Neuronal stem cell (in vitro differentiated cells): ENCODE data around the gene LPP.

ENCODE experiments used
- DNase-seq: peaks from one replicate; pipeline ENCODE4 v3.0.0-alpha.2; 2013; ENCODE audit warnings: low spot score
- H2AFZ ChIP-seq: one replicate; pipeline ENCODE4 v1.6.1; 2013; ENCODE audit warnings: mild to moderate bottlenecking, low read length, inconsistent platforms
- H2AK5ac ChIP-seq: 2 replicates; pipeline ENCODE4 v1.6.1; 2013; ENCODE audit warnings: low read depth, mild to moderate bottlenecking, inconsistent platforms, low read length, moderate library complexity, mixed read lengths
- H2BK120ac ChIP-seq: 2 replicates; pipeline ENCODE4 v1.6.1; 2013; ENCODE audit warnings: low read depth, mild to moderate bottlenecking, inconsistent platforms, low read length, moderate library complexity, mixed read lengths
- H2BK12ac ChIP-seq: one replicate; pipeline ENCODE4 v1.6.1; 2013; ENCODE audit warnings: low read length, inconsistent platforms
- H2BK15ac ChIP-seq: 2 replicates; pipeline ENCODE4 v1.6.1; 2013; ENCODE audit warnings: mild to moderate bottlenecking, low read length, inconsistent platforms, mixed read lengths
- H2BK5ac ChIP-seq: one replicate; pipeline ENCODE4 v1.6.1; 2013; ENCODE audit warnings: inconsistent platforms, mild to moderate bottlenecking, low read length, moderate library complexity
- H3K14ac ChIP-seq: one replicate; pipeline ENCODE4 v1.6.1; 2013; ENCODE audit warnings: low read length, inconsistent platforms
- H3K18ac ChIP-seq: 2 replicates; pipeline ENCODE4 v1.6.1; 2013; ENCODE audit warnings: low read length, inconsistent platforms
- H3K23ac ChIP-seq: 2 replicates; pipeline ENCODE4 v1.6.1; 2013; ENCODE audit warnings: low read depth, mild to moderate bottlenecking, mixed read lengths, low read length, inconsistent platforms; ENCODE audit not compliant: poor library complexity
- H3K27ac ChIP-seq: replicated peaks from 3 replicates; pipeline ENCODE4 v1.5.1; 2013; ENCODE audit warnings: low read length, inconsistent platforms
- H3K27me3 ChIP-seq, 3 experiments: 2 replicates each; pipeline ENCODE4 v1.6.1; 2013; ENCODE audit warnings: low read length in 3 of 3, mild to moderate bottlenecking in 2 of 3, inconsistent platforms in 1 of 3, low read depth in 1 of 3, mixed read lengths in 1 of 3, moderate library complexity in 1 of 3; ENCODE audit not compliant: control insufficient read depth in 3 of 3, insufficient read depth in 3 of 3
- H3K36me3 ChIP-seq, 2 donors: replicated peaks in 1 of 2; 2 replicates each; pipeline ENCODE4 v1.6.1; 2013; ENCODE audit warnings: low read length in 2 of 2; ENCODE audit not compliant: control insufficient read depth in 2 of 2, insufficient read depth in 2 of 2
- H3K4ac ChIP-seq: 2 replicates; pipeline ENCODE4 v1.6.1; 2013; ENCODE audit warnings: inconsistent platforms, mild to moderate bottlenecking, low read length, moderate library complexity
- H3K4me1 ChIP-seq, 2 donors: 1 replicate in 1 of 2; 2 replicates in 1 of 2; pipeline ENCODE4 v1.6.1; 2013; ENCODE audit warnings: low read length in 2 of 2, low read depth in 1 of 2; ENCODE audit not compliant: control insufficient read depth in 2 of 2, insufficient read depth in 1 of 2
- H3K4me2 ChIP-seq: one replicate; pipeline ENCODE4 v1.6.1; 2013; ENCODE audit warnings: mild to moderate bottlenecking, low read length, inconsistent platforms; ENCODE audit not compliant: insufficient read depth, poor library complexity, severe bottlenecking
- H3K4me3 ChIP-seq, 2 donors: 2 replicates each; pipeline ENCODE4 v1.5.1; 2013; ENCODE audit warnings: low read length in 2 of 2, mild to moderate bottlenecking in 2 of 2, inconsistent platforms in 1 of 2, moderate library complexity in 1 of 2
- H3K79me1 ChIP-seq: one replicate; pipeline ENCODE4 v1.6.1; 2013; ENCODE audit warnings: low read depth, mild to moderate bottlenecking, inconsistent platforms, low read length, moderate library complexity
- H3K9ac ChIP-seq: one replicate; pipeline ENCODE4 v1.6.1; 2013; ENCODE audit warnings: mild to moderate bottlenecking, low read depth, low read length, inconsistent platforms; ENCODE audit not compliant: poor library complexity
- H3K9me3 ChIP-seq, 2 donors: replicated peaks in 1 of 2; 2 replicates each; pipeline versions ENCODE3 to v1.6.1; 2013; ENCODE audit warnings: low read length in 2 of 2, mild to moderate bottlenecking in 2 of 2, inconsistent platforms in 1 of 2, low read depth in 1 of 2, mixed read lengths in 1 of 2, moderate library complexity in 1 of 2; ENCODE audit not compliant: control insufficient read depth in 2 of 2, insufficient read depth in 1 of 2
- H4K8ac ChIP-seq: one replicate; pipeline ENCODE4 v1.6.1; 2013; ENCODE audit warnings: low read depth, mild to moderate bottlenecking, inconsistent platforms, low read length, moderate library complexity
- H4K91ac ChIP-seq: one replicate; pipeline ENCODE4 v1.6.1; 2013; ENCODE audit warnings: low read length, low read depth, mild to moderate bottlenecking, inconsistent platforms; ENCODE audit not compliant: poor library complexity
- WGBS, 2 donors: extraction: QIAGEN DNeasy Blood & Tissue Kit; methylation state at CpG; one replicate each; pipeline ENCODE4 v1.1.7; 2013; ENCODE audit warnings: missing lambda C conversion rate in 2 of 2, mixed read lengths in 1 of 2; ENCODE audit not compliant: insufficient read length in 2 of 2, insufficient replicate concordance in 1 of 2; ENCODE audit errors: extremely low coverage in 2 of 2; 5-methylcytosine and 5-hydroxymethylcytosine counted together

LPP gene

DNA sequence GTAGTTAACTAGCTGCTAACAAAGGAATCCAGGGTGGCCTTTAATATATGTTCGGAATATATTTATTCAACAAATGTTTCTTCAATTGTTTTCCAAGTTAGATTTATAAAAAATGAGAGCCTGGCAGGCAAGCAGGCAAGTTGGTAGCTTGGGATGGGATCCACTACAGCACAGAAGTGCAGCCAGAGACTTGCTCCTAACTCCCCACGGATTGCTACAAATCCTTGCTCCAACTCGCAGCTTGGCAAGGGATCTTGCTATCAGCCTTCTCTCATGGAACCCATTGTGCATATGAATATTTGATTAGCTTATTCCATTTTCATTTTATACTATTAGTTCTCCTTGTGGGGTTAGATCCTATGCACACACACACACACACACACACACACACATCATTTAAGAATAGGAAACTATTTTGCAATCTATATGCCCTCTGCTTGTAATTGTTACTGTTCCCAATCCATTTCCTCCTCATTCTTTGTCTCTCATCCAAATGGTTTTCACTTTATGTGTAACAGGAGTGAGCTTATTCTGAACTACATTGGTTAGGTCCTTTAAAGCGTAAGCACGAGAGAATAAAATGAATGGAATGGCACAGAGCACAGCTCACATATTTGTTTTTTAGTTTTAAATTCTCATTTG is 505.6 kb downstream of the LPP start:
- Histone ChIP-seq H4K8ac (no peak overlapping the region), H3K27ac (no peak overlapping the region), H2BK12ac (no peak overlapping the region), H3K14ac (no peak overlapping the region), H3K18ac (no peak overlapping the region), H2AFZ (no peak overlapping the region), H3K4me1 (no peaks in the 10 kb centered on the region), H3K4me2 (no peak overlapping the region), H2AK5ac (no peak overlapping the region), H2BK120ac (no peak overlapping the region), H3K9ac (no peak overlapping the region), H3K4ac (no peak overlapping the region), H4K91ac (no peak overlapping the region), H3K23ac (no peak overlapping the region), H3K27me3 (no peaks in the 10 kb centered on the region), H3K79me1 (no peaks in the 10 kb centered on the region), H3K4me3 (no peak overlapping the region), H2BK15ac (no peak overlapping the region), H3K36me3 (no peaks in the 10 kb centered on the region), H2BK5ac (no peak overlapping the region), H3K9me3 (no peaks in the 10 kb centered on the region)
- WGBS, 2 donors = no CpG with 5 or more reads among the region's 5 CpGs
- no peak for DNase-seq

- H2BK12ac ChIP-seq = no peak overlapping the region
- no peaks in the 10 kb centered on the region for H3K36me3 ChIP-seq
- no CpG with 5 or more reads among the region's 1 CpG for WGBS, 2 donors
- no peak overlapping the region for H2BK5ac ChIP-seq
- no peaks in the 10 kb centered on the region for H3K4me1 ChIP-seq
- no peak overlapping the region for H3K9ac ChIP-seq
- H3K4ac ChIP-seq = no peak overlapping the region
- no peak overlapping the region for H3K18ac ChIP-seq
- no peak overlapping the region for H4K8ac ChIP-seq
- no peak overlapping the region for H2AK5ac ChIP-seq
- no peak overlapping the region for H3K14ac ChIP-seq
- no peak for DNase-seq
- H2BK120ac ChIP-seq = no peak overlapping the region
- H2AFZ ChIP-seq = no peak overlapping the region
- H3K27me3 ChIP-seq = no peaks in the 10 kb centered on the region
- H3K4me2 ChIP-seq = no peak overlapping the region
- no peak overlapping the region for H4K91ac ChIP-seq
- no peaks in the 10 kb centered on the region for H3K9me3 ChIP-seq
- no peak overlapping the region for H3K23ac ChIP-seq
- H2BK15ac ChIP-seq = no peak overlapping the region
- no peaks in the 10 kb centered on the region for H3K79me1 ChIP-seq
- no peak overlapping the region for H3K27ac ChIP-seq
- no peak overlapping the region for H3K4me3 ChIP-seq
Measured at GRCh38 chr3:188660415-188660814, 506.5 kb downstream of the LPP start.

- H3K4me3 ChIP-seq = no peak overlapping the region
- no peak overlapping the region for H3K23ac ChIP-seq
- DNase-seq = no peak
- no peak overlapping the region for H3K9ac ChIP-seq
- H3K18ac ChIP-seq = no peak overlapping the region
- H2BK15ac ChIP-seq = no peak overlapping the region
- no peaks in the 10 kb centered on the region for H3K36me3 ChIP-seq
- H2BK120ac ChIP-seq = no peak overlapping the region
- H3K27ac ChIP-seq = no peak overlapping the region
- no peak overlapping the region for H4K8ac ChIP-seq
- H2BK12ac ChIP-seq = no peak overlapping the region
- no peaks in the 10 kb centered on the region for H3K27me3 ChIP-seq
- no peak overlapping the region for H4K91ac ChIP-seq
- no peak overlapping the region for H2AK5ac ChIP-seq
- H3K4me1 ChIP-seq = no peaks in the 10 kb centered on the region
- WGBS, 2 donors = no CpG with 5 or more reads among the region's 2 CpGs
- no peaks in the 10 kb centered on the region for H3K9me3 ChIP-seq
- no peak overlapping the region for H2AFZ ChIP-seq
- H3K4ac ChIP-seq = no peak overlapping the region
- no peak overlapping the region for H2BK5ac ChIP-seq
- no peaks in the 10 kb centered on the region for H3K79me1 ChIP-seq
- no peak overlapping the region for H3K14ac ChIP-seq
- no peak overlapping the region for H3K4me2 ChIP-seq
Measured at GRCh38 chr3:188661806-188662205, 507.8 kb downstream of the LPP start.

GRCh38 chr3:188662214-188662613 is 508.3 kb downstream of the LPP start:
- H3K14ac ChIP-seq = no peak overlapping the region
- no CpG with 5 or more reads among the region's 1 CpG for WGBS, 2 donors
- H3K27ac ChIP-seq = no peak overlapping the region
- H3K79me1 ChIP-seq = no peaks in the 10 kb centered on the region
- no peak overlapping the region for H3K4me3 ChIP-seq
- no peak overlapping the region for H3K9ac ChIP-seq
- H3K4me1 ChIP-seq = no peaks in the 10 kb centered on the region
- H3K18ac ChIP-seq = no peak overlapping the region
- no peak overlapping the region for H2BK5ac ChIP-seq
- no peak overlapping the region for H2BK120ac ChIP-seq
- H3K4me2 ChIP-seq = no peak overlapping the region
- H4K8ac ChIP-seq = no peak overlapping the region
- H3K9me3 ChIP-seq = no peaks in the 10 kb centered on the region
- no peak for DNase-seq
- no peak overlapping the region for H2BK15ac ChIP-seq
- H2BK12ac ChIP-seq = no peak overlapping the region
- no peaks in the 10 kb centered on the region for H3K36me3 ChIP-seq
- no peak overlapping the region for H3K23ac ChIP-seq
- no peak overlapping the region for H2AK5ac ChIP-seq
- H4K91ac ChIP-seq = no peak overlapping the region
- H3K4ac ChIP-seq = no peak overlapping the region
- no peak overlapping the region for H2AFZ ChIP-seq
- no peaks in the 10 kb centered on the region for H3K27me3 ChIP-seq
